ENCODE data around the gene ADAMTSL4. TPM values are rescaled to one million over a fixed set of nuclear protein-coding genes. Genes with fewer than 3 reads are reported as not detected.

Gene ADAMTSL4
- total RNA-seq, 2 experiments from 2014 or later = 0.28 to 0.59 TPM

DNA sequence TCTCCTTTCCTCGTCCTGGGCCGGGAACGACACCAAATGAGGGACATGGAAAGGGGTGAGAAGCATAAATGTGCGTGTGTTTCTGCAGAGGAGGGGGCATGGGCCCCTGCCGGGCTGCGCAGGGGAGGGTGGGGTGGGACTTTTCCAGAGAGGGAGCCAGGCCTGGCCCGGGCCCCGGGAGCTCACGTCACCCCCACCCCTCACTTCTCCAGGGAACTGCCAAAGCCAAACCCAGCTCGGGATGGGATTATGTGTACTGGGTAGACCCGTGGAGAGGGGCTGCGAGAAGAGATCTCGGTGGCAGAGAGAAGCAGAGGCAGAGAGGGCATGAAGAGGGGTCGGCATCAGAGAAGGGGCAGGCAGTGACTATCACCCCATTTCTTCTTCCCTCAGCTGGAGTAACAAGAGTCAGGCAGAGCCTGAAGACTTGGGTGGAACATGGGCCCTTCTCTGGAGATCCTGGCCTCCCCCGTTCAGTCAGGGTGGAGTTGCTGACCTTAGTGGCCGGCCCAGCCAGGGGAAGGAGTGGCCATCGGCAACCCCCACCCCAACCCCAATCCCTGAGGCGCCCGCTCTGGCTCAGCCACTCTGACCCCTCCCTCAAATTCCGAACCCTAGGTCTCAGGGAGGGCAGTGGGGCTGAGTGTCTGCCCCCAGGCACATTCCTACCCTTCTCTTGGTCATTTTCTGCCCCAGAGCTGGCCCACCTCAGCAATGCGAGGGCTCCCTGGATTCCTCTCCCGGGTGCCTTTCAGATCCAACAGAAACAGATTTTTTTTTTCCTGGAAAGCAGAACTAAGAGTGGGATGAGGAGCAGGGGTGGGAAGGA lies 1.2 kb downstream of the ADAMTSL4 start:
- ChIA-PET CTCF (interaction anchor here (0.8 to 2.5 kb wide), 3 partner anchors 10 to 295 kb away, joined by 3 to 17 read pairs (median 3); no protein-coding TSS in a partner anchor), POLR2A (interaction anchor here (0.6 to 1.2 kb wide), 3 partner anchors 13 to 583 kb away, joined by 3 to 5 read pairs (median 4); partner anchors contain the start of gene MCL1)
- Mint-ChIP-seq H3K27me3 (peaks cover 28% of the 10 kb centered on the region), H3K9me3 (ENCODE audit: low read depth) (no peaks in the 10 kb centered on the region), H3K27ac (peak overlapping the region; percentile 19), H3K4me1 (peaks cover 31% of the 10 kb centered on the region), H3K36me3 (ENCODE audit: low read depth) (no peaks in the 10 kb centered on the region), H3K4me3 (no peak overlapping the region)
- DNase-seq (no peak), ATAC-seq (no peak)
- intact Hi-C loops (cut with DNase I, micrococcal nuclease) = loop anchor here in 1 of 2 experiments (5.0 kb wide), 1 partner anchor 88 kb away; no protein-coding TSS in a partner anchor

DNA sequence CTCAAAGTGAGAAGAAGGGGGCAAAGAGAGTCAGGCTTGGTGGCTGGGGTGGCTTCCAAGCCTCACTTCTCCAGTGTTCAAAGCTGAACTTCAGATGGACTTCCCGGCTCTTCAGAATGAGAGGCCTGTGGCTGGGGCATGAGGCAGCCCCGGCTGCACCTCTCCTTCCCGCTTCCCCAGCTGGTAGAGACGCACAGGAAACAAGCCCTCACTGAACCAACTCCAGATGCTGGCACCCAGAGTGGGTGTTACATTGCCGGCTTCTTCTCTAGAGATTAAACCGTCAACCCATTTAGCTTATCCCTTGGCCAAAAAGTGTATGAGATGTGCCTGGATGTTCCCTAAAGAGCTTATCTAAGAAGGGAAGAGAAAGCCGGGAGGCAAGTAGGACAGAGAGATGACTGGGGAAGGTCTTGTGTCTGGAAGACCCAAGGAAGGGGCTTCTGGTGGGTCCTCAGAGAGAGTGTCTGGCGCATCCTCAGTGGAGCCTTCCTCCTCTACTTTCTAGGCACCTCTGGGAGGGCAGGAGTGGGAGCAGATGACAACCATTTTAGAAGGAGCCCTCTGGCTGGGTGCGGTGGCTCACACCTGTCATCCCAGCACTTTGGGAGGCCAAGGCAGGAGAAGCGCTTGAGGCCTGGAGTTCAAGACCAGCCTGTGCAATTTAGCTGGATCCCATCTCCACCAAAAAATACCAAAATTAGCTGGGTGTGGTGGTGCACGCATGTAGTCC lies 2.0 kb downstream of the ADAMTSL4 start:
- peak overlapping the region; percentile 19 for H3K27ac Mint-ChIP-seq
- peaks cover 31% of the 10 kb centered on the region for H3K4me1 Mint-ChIP-seq
- no peaks in the 10 kb centered on the region for H3K9me3 Mint-ChIP-seq (ENCODE audit: low read depth)
- ChIA-PET POLR2A (interaction anchor here (0.6 to 1.2 kb wide), 5 partner anchors 11 to 582 kb away, joined by 3 to 5 read pairs (median 4); partner anchors contain the start of gene MCL1), CTCF (interaction anchor here (0.6 to 2.5 kb wide), 4 partner anchors 10 to 295 kb away, joined by 3 to 17 read pairs (median 3); no protein-coding TSS in a partner anchor)
- intact Hi-C loops (cut with DNase I, micrococcal nuclease) = loop anchor here in 1 of 2 experiments (5.0 kb wide), 1 partner anchor 89 kb away; no protein-coding TSS in a partner anchor
- H3K4me3 Mint-ChIP-seq = no peak overlapping the region
- ATAC-seq (peak; percentile 26), DNase-seq (peak; percentile 55)
- no peaks in the 10 kb centered on the region for H3K36me3 Mint-ChIP-seq (ENCODE audit: low read depth)
- H3K27me3 Mint-ChIP-seq = peaks cover 24% of the 10 kb centered on the region

GRCh38 chr1:150551784-150552127 lies 2.5 kb downstream of the ADAMTSL4 start:
- Mint-ChIP-seq H3K27ac (no peak overlapping the region), H3K9me3 (ENCODE audit: low read depth) (no peaks in the 10 kb centered on the region), H3K36me3 (ENCODE audit: low read depth) (no peaks in the 10 kb centered on the region), H3K4me1 (peaks cover 31% of the 10 kb centered on the region), H3K4me3 (no peak overlapping the region), H3K27me3 (peaks cover 21% of the 10 kb centered on the region)
- ATAC-seq (no peak), DNase-seq (no peak)
- intact Hi-C loops (cut with DNase I, micrococcal nuclease) = loop anchor here in 1 of 2 experiments (5.0 kb wide), 1 partner anchor 89 kb away; no protein-coding TSS in a partner anchor
- ChIA-PET CTCF (interaction anchor here (0.6 to 2.5 kb wide), 2 partner anchors 9 to 11 kb away, joined by 3 to 17 read pairs; no protein-coding TSS in a partner anchor), POLR2A (interaction anchor here (0.7 to 1.2 kb wide), 4 partner anchors 10 to 28 kb away, joined by 3 to 7 read pairs (median 4); partner anchors contain the start of gene MCL1)

- CTCF ChIA-PET = interaction anchor here (2.5 kb wide), 1 partner anchor 9 kb away, joined by 17 read pairs; no protein-coding TSS in a partner anchor
- H3K36me3 Mint-ChIP-seq (ENCODE audit: low read depth) = no peaks in the 10 kb centered on the region
Measured at GRCh38 chr1:150552128-150552910, 3.1 kb downstream of the ADAMTSL4 start.

GRCh38 chr1:150552911-150553289 lies 3.7 kb downstream of the ADAMTSL4 start:
- H3K4me3 Mint-ChIP-seq = no peak overlapping the region
- peaks cover 31% of the 10 kb centered on the region for H3K4me1 Mint-ChIP-seq
- DNase-seq = no peak
- peaks cover 19% of the 10 kb centered on the region for H3K27me3 Mint-ChIP-seq
- POLR2A ChIA-PET = no interaction called here
- no peaks in the 10 kb centered on the region for H3K9me3 Mint-ChIP-seq (ENCODE audit: low read depth)
- ATAC-seq = no peak
- no peaks in the 10 kb centered on the region for H3K36me3 Mint-ChIP-seq (ENCODE audit: low read depth)
- no peak overlapping the region for H3K27ac Mint-ChIP-seq
- intact Hi-C loops (cut with DNase I, micrococcal nuclease) = loop anchor here in 1 of 2 experiments (5.0 kb wide), 1 partner anchor 91 kb away; no protein-coding TSS in a partner anchor
- CTCF ChIA-PET = no interaction called here

More at GRCh38 chr1:150552128-150552910, 3.1 kb downstream of the ADAMTSL4 start:
- no peaks in the 10 kb centered on the region for H3K9me3 Mint-ChIP-seq (ENCODE audit: low read depth)
- peaks cover 31% of the 10 kb centered on the region for H3K4me1 Mint-ChIP-seq
- ATAC-seq (peak; percentile 16), DNase-seq (peak; percentile 62)
- POLR2A ChIA-PET = interaction anchor here (0.7 to 0.9 kb wide), 3 partner anchors 10 to 13 kb away, joined by 3 to 7 read pairs (median 4); no protein-coding TSS in a partner anchor
- intact Hi-C loops (cut with DNase I, micrococcal nuclease) = loop anchor here in 1 of 2 experiments (5.0 kb wide), 1 partner anchor 90 kb away; no protein-coding TSS in a partner anchor
- no peak overlapping the region for H3K4me3 Mint-ChIP-seq
- H3K27me3 Mint-ChIP-seq = peaks cover 19% of the 10 kb centered on the region
- no peak overlapping the region for H3K27ac Mint-ChIP-seq

- Mint-ChIP-seq H3K4me3 (no peak overlapping the region), H3K36me3 (ENCODE audit: low read depth) (no peaks in the 10 kb centered on the region), H3K4me1 (peaks cover 28% of the 10 kb centered on the region), H3K27ac (no peak overlapping the region), H3K27me3 (peaks cover 16% of the 10 kb centered on the region), H3K9me3 (ENCODE audit: low read depth) (no peaks in the 10 kb centered on the region)
- intact Hi-C loops (cut with DNase I, micrococcal nuclease) = loop anchor here in 1 of 2 experiments (5.0 kb wide), 1 partner anchor 91 kb away; no protein-coding TSS in a partner anchor
- DNase-seq (no peak), ATAC-seq (no peak)
- POLR2A ChIA-PET = no interaction called here
- CTCF ChIA-PET = interaction anchor here (0.6 to 0.7 kb wide), 2 partner anchors 11 to 120 kb away, joined by 4 to 5 read pairs; no protein-coding TSS in a partner anchor
Measured at GRCh38 chr1:150553392-150554085, 4.3 kb downstream of the ADAMTSL4 start.

GRCh38 chr1:150554086-150554452 lies 4.9 kb downstream of the ADAMTSL4 start:
- Mint-ChIP-seq H3K9me3 (ENCODE audit: low read depth) (no peaks in the 10 kb centered on the region), H3K36me3 (ENCODE audit: low read depth) (no peaks in the 10 kb centered on the region), H3K27me3 (peaks cover 15% of the 10 kb centered on the region), H3K4me3 (no peak overlapping the region), H3K27ac (no peak overlapping the region), H3K4me1 (peaks cover 28% of the 10 kb centered on the region)
- intact Hi-C loops (cut with DNase I, micrococcal nuclease) = loop anchor here in 1 of 2 experiments (5.0 kb wide), 1 partner anchor 92 kb away; no protein-coding TSS in a partner anchor
- DNase-seq (no peak), ATAC-seq (no peak)
- CTCF ChIA-PET = interaction anchor here (0.6 kb wide), 1 partner anchor 61 kb away, joined by 3 read pairs; no protein-coding TSS in a partner anchor
- POLR2A ChIA-PET = no interaction called here

- Mint-ChIP-seq H3K4me1 (peaks cover 29% of the 10 kb centered on the region), H3K9me3 (ENCODE audit: low read depth) (no peaks in the 10 kb centered on the region), H3K27me3 (peaks cover 10% of the 10 kb centered on the region), H3K27ac (peak overlapping the region; percentile 40), H3K36me3 (ENCODE audit: low read depth) (no peaks in the 10 kb centered on the region), H3K4me3 (no peak overlapping the region)
- POLR2A ChIA-PET = interaction anchor here (0.5 kb wide), 1 partner anchor 20 kb away, joined by 6 read pairs; no protein-coding TSS in a partner anchor
- no peak for ATAC-seq
- no peak for DNase-seq
- intact Hi-C loops (cut with DNase I, micrococcal nuclease) = no loop called here
- CTCF ChIA-PET = no interaction called here
Measured at GRCh38 chr1:150555198-150555970, 6.2 kb downstream of the ADAMTSL4 start.

- Mint-ChIP-seq H3K27ac (no peak overlapping the region), H3K36me3 (ENCODE audit: low read depth) (no peaks in the 10 kb centered on the region), H3K4me3 (no peak overlapping the region), H3K27me3 (peaks cover 6% of the 10 kb centered on the region), H3K9me3 (ENCODE audit: low read depth) (no peaks in the 10 kb centered on the region), H3K4me1 (peaks cover 27% of the 10 kb centered on the region)
- no peak for DNase-seq
- intact Hi-C loops (cut with DNase I, micrococcal nuclease) = no loop called here
- CTCF ChIA-PET = no interaction called here
- POLR2A ChIA-PET = interaction anchor here (0.5 kb wide), 1 partner anchor 19 kb away, joined by 6 read pairs; no protein-coding TSS in a partner anchor
- no peak for ATAC-seq
Measured at GRCh38 chr1:150555971-150556865, 7.0 kb downstream of the ADAMTSL4 start.

Data from activated CD4-positive, alpha-beta T cell treated with anti-CD3 and anti-CD28 coated beads for 36 hours (primary cell).